B cell (primary cell): ENCODE data around the gene OR52N4. TPM values are rescaled to one million over a fixed set of nuclear protein-coding genes. Genes with fewer than 3 reads are reported as not detected.

Experiments
- ATAC-seq: fragments of 200-7000 bp; cut with Tn5 transposase; one replicate; pipeline ENCODE4 v1.10.0; 2021; ENCODE audit warnings: low read depth, mild to moderate bottlenecking, moderate number of reproducible peaks, moderate library complexity
- CTCF ChIA-PET: fragments of 350-600 bp; sonication (Branson Sonifier 250); formaldehyde crosslinking; loops from one replicate; lab custom pipeline; 2021; ENCODE audit warnings: antibody characterized with exemption, inconsistent platforms; lab: Charles Lee
- POLR2A ChIA-PET: fragments of 350-600 bp; sonication (Branson Sonifier 250); formaldehyde crosslinking; loops from one replicate; lab custom pipeline; 2021; ENCODE audit warnings: antibody characterized with exemption; lab: Charles Lee
- DNase-seq: peaks from one replicate; pipeline ENCODE4 v3.0.0; 2013
- H2AFZ ChIP-seq: 2 replicates; pipeline ENCODE4 v1.6.1; 2012; ENCODE audit warnings: mild to moderate bottlenecking, low read depth, low read length; ENCODE audit not compliant: insufficient read depth, poor library complexity, severe bottlenecking
- H3K27ac ChIP-seq, 2 donors: 1 replicate in 1 of 2; 2 replicates in 1 of 2; pipeline ENCODE4 v1.5.1; 2012 to 2013; ENCODE audit warnings: low read length in 2 of 2, mild to moderate bottlenecking in 2 of 2, moderate library complexity in 1 of 2
- H3K27me3 ChIP-seq, 4 experiments: fragments of 200-600 bp in 1 of 4; sonication (generic) in 1 of 4; replicated peaks in 1 of 4; 1 replicate in 2 of 4; 2 replicates in 2 of 4; pipeline versions ENCODE4 v1.6.1 to v1.7.0; 2013 to 2016; ENCODE audit warnings: low read length in 3 of 4, mild to moderate bottlenecking in 2 of 4, mixed read lengths in 1 of 4, moderate library complexity in 1 of 4; ENCODE audit not compliant: insufficient read depth in 4 of 4, control insufficient read depth in 3 of 4; ENCODE audit errors: control extremely low read depth in 1 of 4
- H3K36me3 ChIP-seq, 2 experiments: replicated peaks in 1 of 2; 1 replicate in 1 of 2; 2 replicates in 1 of 2; pipeline versions ENCODE4 v1.6.1 to v1.7.1; 2013; ENCODE audit warnings: low read length in 1 of 2; ENCODE audit not compliant: insufficient read depth in 2 of 2, control insufficient read depth in 1 of 2; ENCODE audit errors: control extremely low read depth in 1 of 2, extremely low read depth in 1 of 2
- H3K4me1 ChIP-seq, 2 donors: fragments of 200-600 bp in 1 of 2; sonication (generic) in 1 of 2; 1 replicate in 1 of 2; 2 replicates in 1 of 2; pipeline versions ENCODE4 v1.5.1 to v1.6.1; 2013 to 2017; ENCODE audit warnings: low read length in 2 of 2; ENCODE audit not compliant: control insufficient read depth in 2 of 2, insufficient read depth in 2 of 2
- H3K4me2 ChIP-seq: replicated peaks from 2 replicates; pipeline ENCODE3; 2012; ENCODE audit warnings: mild to moderate bottlenecking, low read depth, low read length; ENCODE audit not compliant: poor library complexity, severe bottlenecking
- H3K4me3 ChIP-seq, 5 experiments: fragments of 200-600 bp in 1 of 5; sonication (generic) in 1 of 5; 1 replicate in 3 of 5; 2 replicates in 2 of 5; pipeline versions ENCODE4 v1.5.1 to v1.7.0; 2011 to 2016; ENCODE audit warnings: low read length in 4 of 5, mild to moderate bottlenecking in 4 of 5, low read depth in 2 of 5, control low read depth in 1 of 5, moderate library complexity in 1 of 5; ENCODE audit not compliant: insufficient read depth in 1 of 5; ENCODE audit errors: control extremely low read depth in 1 of 5, extremely low read depth in 1 of 5
- H3K79me2 ChIP-seq: fragments of 200-600 bp; sonication (generic); one replicate; pipeline ENCODE4 v1.6.0; 2016; ENCODE audit warnings: low read length; ENCODE audit not compliant: control insufficient read depth, insufficient read depth
- H3K9ac ChIP-seq: fragments of 200-600 bp; sonication (generic); 2 replicates; pipeline ENCODE4 v1.6.1; 2017; ENCODE audit warnings: mild to moderate bottlenecking, low read length, moderate library complexity
- H3K9me3 ChIP-seq, 3 donors: one replicate each; pipeline versions ENCODE4 v1.6.1 to v1.7.1; 2013; ENCODE audit warnings: low read length in 2 of 3; ENCODE audit not compliant: control insufficient read depth in 2 of 3, insufficient read depth in 1 of 3; ENCODE audit errors: control extremely low read depth in 1 of 3
- H4K20me1 ChIP-seq: 2 replicates; pipeline ENCODE4 v1.6.0; 2012; ENCODE audit warnings: mild to moderate bottlenecking, low read length; ENCODE audit not compliant: insufficient read depth, control insufficient read depth, poor library complexity, severe bottlenecking
- H3K27ac Mint-ChIP-seq: one replicate; pipeline ENCODE4 v1.8.0; 2021; ENCODE audit warnings: mixed read lengths
- H3K27me3 Mint-ChIP-seq: one replicate; pipeline ENCODE4 v1.8.0; 2021; ENCODE audit warnings: mixed read lengths
- H3K4me1 Mint-ChIP-seq: one replicate; pipeline ENCODE4 v1.8.0; 2021; ENCODE audit warnings: mixed read lengths
- H3K4me3 Mint-ChIP-seq: one replicate; pipeline ENCODE4 v1.8.0; 2021; ENCODE audit warnings: mixed read lengths
- H3K9me3 Mint-ChIP-seq: one replicate; pipeline ENCODE4 v1.8.0; 2022; ENCODE audit warnings: mixed read lengths; ENCODE audit not compliant: insufficient read depth
- CTCF ChIP-seq: fragments of 200-600 bp; IDR thresholded peaks from one replicate; pipeline ENCODE4 v1.8.0; 2022; ENCODE audit warnings: antibody characterized with exemption, mild to moderate bottlenecking
- EZH2 ChIP-seq: IDR thresholded peaks from 2 replicates; pipeline ENCODE4 v1.6.1; 2012; ENCODE audit warnings: borderline replicate concordance, low read depth, mild to moderate bottlenecking, moderate library complexity, low read length; ENCODE audit not compliant: insufficient read depth, poor library complexity, severe bottlenecking
- WGBS: methylation state at CpG from one replicate; pipeline ENCODE4 v1.1.5; 2013; ENCODE audit warnings: missing lambda C conversion rate; ENCODE audit not compliant: insufficient coverage; 5-methylcytosine and 5-hydroxymethylcytosine counted together
- intact Hi-C: fragments of 100-400 bp; cut with micrococcal nuclease; formaldehyde crosslinking; loops from one replicate; pipeline ENCODE4 v1.10.0; 2022
- polyA plus RNA-seq: library from polyadenylated mRNA; depleted of rRNA; stranded (reverse); fragments of >200 nt; gene quantifications from 2 replicates; pipeline ENCODE4 v1.2.3, GENCODE V29; 2012
- total RNA-seq, 2 donors: library from RNA; stranded (reverse); fragments of 120-200 nt in 1 of 2; gene quantifications; 1 replicate in 1 of 2; 2 replicates in 1 of 2; pipeline versions ENCODE4 v1.2.3 to v1.2.4, GENCODE V29; 2013 to 2022

Gene OR52N4
- total and polyA plus RNA-seq, 2 donors (not counting 1 experiment from before 2014, with no cell fraction given) = 2.1 to 10.3 TPM

- POLR2A ChIA-PET = no interaction called here
Observed at GRCh38 chr11:5737670-5738392, 16.2 kb upstream of the OR52N4 start.

More at GRCh38 chr11:5737670-5738392, 16.2 kb upstream of the OR52N4 start:
- Histone ChIP-seq H3K4me1 (no peaks in the 10 kb centered on the region), H3K9me3 (peaks cover 5 to 12% (median 8%) of the 10 kb centered on the region in 3 donors), H4K20me1 (no peaks in the 10 kb centered on the region), H3K4me3 (no peak overlapping the region), H3K27ac (no peak overlapping the region), H3K27me3 (no peaks in the 10 kb centered on the region), H2AFZ (no peak overlapping the region), H3K9ac (no peak overlapping the region), H3K79me2 (no peaks in the 10 kb centered on the region), H3K4me2 (no peak overlapping the region), H3K36me3 (no peaks in the 10 kb centered on the region)
- TF ChIP-seq EZH2 = no peak
- TF ChIP-seq CTCF = no peak
- peaks cover 6% of the 10 kb centered on the region for H3K9me3 Mint-ChIP-seq
- no peak overlapping the region for H3K27ac Mint-ChIP-seq
- CTCF ChIA-PET = no interaction called here
- WGBS = 100% methylated on average over 3 of the region's 6 CpGs
- no peaks in the 10 kb centered on the region for H3K4me1 Mint-ChIP-seq
- no peak for ATAC-seq
- DNase-seq = no peak
- peaks cover 22% of the 10 kb centered on the region for H3K27me3 Mint-ChIP-seq
- intact Hi-C loops = no loop called here
- H3K4me3 Mint-ChIP-seq = no peak overlapping the region
